OCI-LY1 (cell line): ENCODE measurements around the gene MYH7B.

Experiments used
- H2AFZ ChIP-seq: fragments of 200-600 bp; sonication (generic), shearing (Covaris generic); 2 replicates; pipeline ENCODE4 v1.6.0; 2014; ENCODE audit warnings: antibody characterized with exemption, mild to moderate bottlenecking, low read length
- H3F3A ChIP-seq: fragments of 200-600 bp; sonication (generic), shearing (Covaris generic); 2 replicates; pipeline ENCODE4 v1.6.0; 2014; ENCODE audit warnings: mild to moderate bottlenecking, antibody characterized with exemption, low read length, moderate library complexity; ENCODE audit not compliant: insufficient read depth
- H3K27ac ChIP-seq: fragments of 200-600 bp; sonication (generic); 2 replicates; pipeline ENCODE4 v1.5.1; 2014; ENCODE audit warnings: low read length, mixed run types, mild to moderate bottlenecking, low read depth; ENCODE audit not compliant: poor library complexity, severe bottlenecking
- H3K27me3 ChIP-seq: fragments of 200-600 bp; sonication (generic); 2 replicates; pipeline ENCODE4 v1.6.0; 2014; ENCODE audit warnings: antibody characterized with exemption, mild to moderate bottlenecking, low read length, moderate library complexity; ENCODE audit not compliant: insufficient read depth
- H3K36me3 ChIP-seq: fragments of 200-600 bp; sonication (generic); 2 replicates; pipeline ENCODE4 v1.6.1; 2014; ENCODE audit warnings: mild to moderate bottlenecking, antibody characterized with exemption, low read length, moderate library complexity, mixed read lengths; ENCODE audit not compliant: insufficient read depth
- H3K4me1 ChIP-seq: fragments of 200-600 bp; sonication (generic); 2 replicates; pipeline ENCODE4 v1.5.1; 2014; ENCODE audit warnings: mild to moderate bottlenecking, low read length, moderate library complexity; ENCODE audit not compliant: insufficient read depth, severe bottlenecking
- H3K4me2 ChIP-seq: fragments of 200-600 bp; sonication (generic), shearing (Covaris generic); 2 replicates; pipeline ENCODE4 v1.6.1; 2014; ENCODE audit warnings: low read length
- H3K4me3 ChIP-seq: fragments of 200-600 bp; sonication (generic); 2 replicates; pipeline ENCODE4 v1.5.1; 2014; ENCODE audit warnings: low read length, low read depth, mild to moderate bottlenecking, mixed read lengths; ENCODE audit not compliant: poor library complexity, severe bottlenecking
- H3K79me2 ChIP-seq: fragments of 200-600 bp; shearing (Covaris generic); 2 replicates; pipeline ENCODE4 v1.6.1; 2016; ENCODE audit warnings: mixed run types, low read length, mixed read lengths; ENCODE audit not compliant: insufficient read depth
- H3K9ac ChIP-seq: fragments of 200-600 bp; sonication (generic), shearing (Covaris generic); 2 replicates; pipeline ENCODE4 v1.6.1; 2014; ENCODE audit warnings: mild to moderate bottlenecking, low read length, mixed read lengths
- H3K9me2 ChIP-seq: fragments of 200-600 bp; sonication (generic), shearing (Covaris generic); 2 replicates; pipeline ENCODE4 v1.6.1; 2014; ENCODE audit warnings: low read depth, mild to moderate bottlenecking, low read length, mixed read lengths
- H3K9me3 ChIP-seq: fragments of 200-600 bp; shearing (Covaris generic); 2 replicates; pipeline ENCODE4 v1.6.1; 2014; ENCODE audit warnings: low read length, mixed read lengths
- H4K20me1 ChIP-seq: fragments of 200-600 bp; sonication (generic), shearing (Covaris generic); 2 replicates; pipeline ENCODE4 v1.6.0; 2016; ENCODE audit warnings: mild to moderate bottlenecking, low read length; ENCODE audit not compliant: insufficient read depth
- CTCF ChIP-seq: fragments of 200-600 bp; sonication (generic), shearing (Covaris generic); IDR thresholded peaks from 2 replicates; pipeline ENCODE4 v1.5.1; 2017; ENCODE audit warnings: mild to moderate bottlenecking, antibody characterized with exemption, low read length, moderate library complexity, mixed read lengths
- EZH2 ChIP-seq: fragments of 200-600 bp; sonication (generic), shearing (Covaris generic); IDR thresholded peaks from 2 replicates; pipeline ENCODE4 v1.8.0; 2017; ENCODE audit warnings: borderline replicate concordance, mixed run types, mild to moderate bottlenecking, antibody characterized with exemption, low read length, moderate library complexity, mixed read lengths

The MYH7B gene

GRCh38 chr20:34940081-34940481, 15.6 kb upstream of the MYH7B start:
- Histone ChIP-seq H2AFZ (no peak overlapping the region), H3K4me2 (no peak overlapping the region), H3K27me3 (no peaks in the 10 kb centered on the region), H3K27ac (no peak overlapping the region), H3K9me3 (no peaks in the 10 kb centered on the region), H3K36me3 (peaks cover 62% of the 10 kb centered on the region), H3F3A (no peaks in the 10 kb centered on the region), H3K79me2 (no peaks in the 10 kb centered on the region), H3K4me3 (no peak overlapping the region), H4K20me1 (no peaks in the 10 kb centered on the region), H3K4me1 (peaks cover 6% of the 10 kb centered on the region), H3K9ac (no peak overlapping the region), H3K9me2 (no peaks in the 10 kb centered on the region)
- no peak for TF ChIP-seq CTCF
- no peak for TF ChIP-seq EZH2

- TF ChIP-seq EZH2, result no peak
- TF ChIP-seq CTCF, result no peak
- Histone ChIP-seq H3K4me1 (peaks cover 6% of the 10 kb centered on the region), H3K27ac (no peak overlapping the region), H3K79me2 (no peaks in the 10 kb centered on the region), H3K27me3 (no peaks in the 10 kb centered on the region), H3K4me3 (no peak overlapping the region), H3K4me2 (no peak overlapping the region), H3K9ac (no peak overlapping the region), H3K9me2 (no peaks in the 10 kb centered on the region), H3K9me3 (no peaks in the 10 kb centered on the region), H4K20me1 (no peaks in the 10 kb centered on the region), H3F3A (no peaks in the 10 kb centered on the region), H3K36me3 (peaks cover 61% of the 10 kb centered on the region), H2AFZ (no peak overlapping the region)
These were observed 14.4 kb upstream of the MYH7B start for GRCh38 chr20:34941226-34941625.

- no peaks in the 10 kb centered on the region for H3K9me3 ChIP-seq
- no peaks in the 10 kb centered on the region for H3K27me3 ChIP-seq
- H3K79me2 ChIP-seq, result no peaks in the 10 kb centered on the region
- H3K4me3 ChIP-seq, result no peak overlapping the region
- no peak overlapping the region for H3K9ac ChIP-seq
- no peaks in the 10 kb centered on the region for H4K20me1 ChIP-seq
- peaks cover 6% of the 10 kb centered on the region for H3K4me1 ChIP-seq
- TF ChIP-seq CTCF (no peak), EZH2 (no peak)
- no peak overlapping the region for H3K27ac ChIP-seq
- no peaks in the 10 kb centered on the region for H3F3A ChIP-seq
- H2AFZ ChIP-seq, result no peak overlapping the region
- no peak overlapping the region for H3K4me2 ChIP-seq
- H3K9me2 ChIP-seq, result no peaks in the 10 kb centered on the region
- H3K36me3 ChIP-seq, result peaks cover 61% of the 10 kb centered on the region
These were observed 13.4 kb upstream of the MYH7B start for GRCh38 chr20:34942301-34942700.
